HEK293 (cell line): ENCODE results near the gene FAM241A.

Experiments
- CTCF ChIP-seq: fragments of 450-650 bp; formaldehyde crosslinking; IDR thresholded peaks from 2 replicates; pipeline ENCODE4 v1.5.1; 2016; ENCODE audit warnings: missing biosample characterization, missing genetic modification characterization
- ZNF654 ChIP-seq: fragments of 450-650 bp; formaldehyde crosslinking; IDR thresholded peaks from 2 replicates; pipeline ENCODE4 v1.5.1; 2016; ENCODE audit warnings: low read depth, missing biosample characterization, missing genetic modification characterization
- ZNF776 ChIP-seq: fragments of 450-650 bp; formaldehyde crosslinking; IDR thresholded peaks from 2 replicates; pipeline ENCODE4 v1.5.0; 2017; ENCODE audit warnings: missing biosample characterization, missing genetic modification characterization, borderline replicate concordance

- TF ChIP-seq ZNF654 (tag by site-specific recombination) (no peak), CTCF (tag by site-specific recombination) (no peak), ZNF776 (tag by site-specific recombination) (no peak)
These were observed 93.6 kb downstream of the FAM241A start for GRCh38 chr4:112238833-112239232.
